NCI-H128 (cell line): ENCODE data around the gene ADRA2A.

Experiments
- DNase-seq: peaks from one replicate; lab custom pipeline; 2025; ENCODE audit not compliant: unreplicated experiment; lab: John Stamatoyannopoulos, UW

The ADRA2A gene

DNA sequence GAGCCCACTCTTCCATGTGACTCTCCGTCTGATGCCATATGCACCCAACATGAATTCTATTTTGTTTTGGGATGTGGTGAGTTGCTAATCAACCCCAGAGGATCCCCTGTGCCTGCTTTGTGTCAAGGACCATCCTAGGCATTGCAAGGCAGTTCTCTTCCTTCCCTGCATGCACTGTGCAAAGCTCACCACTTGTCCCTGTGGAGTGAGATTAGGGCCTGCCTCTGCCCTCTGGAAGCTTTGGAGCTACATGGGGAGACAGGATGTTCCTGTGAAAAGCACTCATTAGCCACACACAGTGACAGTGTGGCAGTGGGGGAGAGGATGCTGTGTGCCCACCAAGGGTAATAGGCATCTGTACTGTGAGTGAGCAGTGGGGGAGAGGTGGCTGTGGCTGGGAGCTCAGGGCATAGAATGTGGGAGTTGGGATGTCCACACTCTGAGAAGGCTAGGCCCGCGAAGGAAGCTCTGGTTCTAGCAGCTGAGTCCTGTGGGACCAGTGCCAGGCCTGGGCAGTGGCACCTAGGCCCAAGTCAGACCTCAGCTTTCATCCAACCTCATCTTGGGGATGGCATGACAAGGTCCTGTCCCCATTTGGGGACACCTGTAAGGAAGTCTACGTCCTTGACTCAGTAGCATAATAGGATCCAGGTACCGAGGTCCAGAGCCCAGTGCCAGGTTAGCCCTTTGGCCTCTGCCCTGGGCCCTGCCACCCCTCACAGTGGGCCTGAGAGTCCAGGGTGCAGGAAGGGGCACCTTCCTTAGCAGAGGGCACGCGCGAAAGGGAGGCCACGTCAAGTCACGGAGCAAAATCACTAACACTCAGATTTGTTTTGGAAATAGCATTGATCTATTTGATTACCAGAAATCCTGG lies 6.6 kb downstream of the ADRA2A start:
- DNase-seq, result no peak

DNA sequence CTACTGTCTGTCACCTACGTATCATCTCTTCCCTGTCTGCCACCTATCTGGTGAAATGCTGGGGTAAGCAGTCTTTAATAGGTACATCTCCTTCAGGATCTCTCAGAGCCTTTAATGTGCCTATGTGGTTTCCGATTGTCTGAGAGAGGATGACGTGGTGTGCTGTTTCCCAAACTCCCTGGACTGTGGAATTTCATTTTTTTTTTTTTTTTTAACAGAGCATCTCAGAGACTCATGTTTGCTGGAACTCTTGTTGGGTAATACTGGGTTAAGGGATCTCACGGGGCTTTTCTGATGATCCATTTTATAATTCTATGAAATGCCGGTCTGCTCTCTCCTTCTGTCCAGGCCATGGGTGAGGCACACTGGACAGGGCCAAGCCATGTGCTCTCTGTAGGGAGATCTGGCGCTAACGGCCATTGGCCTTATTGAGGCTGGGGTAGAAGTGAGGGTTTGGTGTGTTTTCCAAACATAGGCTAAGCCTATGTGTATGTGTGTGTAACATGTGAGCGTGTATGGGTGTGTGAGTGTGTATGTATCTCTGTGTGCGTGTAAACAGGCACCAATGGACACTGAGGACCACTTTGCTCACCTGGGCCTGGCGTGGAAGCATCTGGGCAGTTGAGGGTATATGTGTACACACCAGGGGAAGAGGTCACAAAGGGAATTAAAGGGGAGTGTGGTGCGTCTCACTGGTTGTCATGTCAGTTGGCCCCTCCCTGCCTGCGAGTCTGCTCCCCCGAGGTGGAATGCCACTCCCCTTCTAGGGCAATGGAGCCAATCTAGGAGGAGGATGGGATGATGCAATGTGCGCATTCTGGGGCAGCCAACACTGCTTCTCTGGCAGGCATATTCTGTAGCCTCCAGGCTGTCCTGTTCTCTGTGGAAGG lies 7.8 kb downstream of the ADRA2A start:
- no peak for DNase-seq

DNA sequence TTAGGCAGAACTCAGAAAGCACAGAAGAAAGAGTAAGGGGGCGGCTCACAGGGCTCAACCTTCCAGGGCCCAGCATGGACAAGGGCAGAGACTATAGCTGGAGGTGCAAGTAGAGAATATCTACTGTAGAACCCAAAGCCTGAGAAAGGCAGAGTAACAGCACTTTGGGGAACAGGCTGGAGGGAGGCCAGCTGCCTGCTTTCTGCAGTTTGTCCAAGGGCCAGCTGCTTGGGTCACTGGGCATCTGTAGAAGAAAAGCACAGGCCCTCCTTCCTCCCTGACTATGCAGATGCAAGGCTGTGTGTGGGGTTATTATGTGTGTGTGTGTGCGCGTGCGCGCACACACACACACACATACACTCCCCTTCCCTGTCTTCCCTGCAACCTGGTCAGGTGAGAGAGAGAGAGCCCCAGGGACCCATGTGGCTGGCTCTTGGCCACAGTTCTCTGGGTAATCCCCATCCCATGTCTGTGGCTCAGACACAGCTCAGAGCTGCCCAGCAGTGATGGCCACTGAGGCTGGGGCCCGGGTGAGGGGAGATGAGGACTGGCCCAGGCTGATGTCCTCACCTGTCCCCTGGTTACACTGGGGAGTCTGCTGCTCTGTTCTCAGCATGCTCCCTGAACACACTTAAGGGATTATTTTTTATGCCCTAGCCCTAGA lies 9.0 kb downstream of the ADRA2A start:
- DNase-seq, result no peak

DNA sequence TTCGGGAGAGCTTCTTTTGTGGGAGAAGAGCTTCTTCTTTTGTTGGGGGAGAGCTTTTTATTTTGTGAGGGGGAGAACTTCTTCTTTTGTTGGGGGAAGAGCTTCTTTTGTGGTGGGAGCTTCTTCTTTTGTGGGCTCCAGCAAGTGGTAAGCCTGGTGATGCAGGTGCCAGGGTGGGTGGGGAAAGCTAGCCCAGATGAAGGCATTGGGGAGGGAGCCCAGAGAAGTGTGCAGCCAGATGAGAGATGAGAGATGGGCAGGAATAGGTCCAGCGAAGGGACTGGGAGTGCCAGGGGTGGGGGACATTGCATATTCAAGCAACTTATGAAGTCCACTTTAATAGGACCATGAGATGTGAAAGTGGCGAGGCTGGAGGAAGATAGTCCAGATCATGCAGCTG lies 9.7 kb downstream of the ADRA2A start:
- DNase-seq, result no peak

DNA sequence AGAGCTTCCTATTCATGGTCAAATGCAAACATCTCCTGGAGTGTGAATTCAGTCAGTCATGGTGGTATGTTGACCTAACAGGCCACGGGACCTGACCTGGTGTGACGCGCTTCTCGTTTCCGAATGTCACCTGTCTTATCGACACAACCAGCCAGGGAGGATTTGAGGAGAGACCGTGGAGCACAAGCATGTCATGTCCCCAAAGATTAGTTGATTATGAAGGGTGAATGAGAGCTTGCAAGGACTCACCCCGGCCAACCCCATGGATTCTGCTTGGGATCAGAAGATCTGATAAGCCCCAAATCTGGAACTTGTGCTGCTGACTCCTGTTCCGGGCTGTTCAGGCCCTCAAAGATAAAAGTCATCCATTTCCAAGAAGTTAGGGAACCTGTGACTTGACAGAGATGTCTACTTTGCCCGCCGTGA lies 10.5 kb downstream of the ADRA2A start:
- no peak for DNase-seq

DNA sequence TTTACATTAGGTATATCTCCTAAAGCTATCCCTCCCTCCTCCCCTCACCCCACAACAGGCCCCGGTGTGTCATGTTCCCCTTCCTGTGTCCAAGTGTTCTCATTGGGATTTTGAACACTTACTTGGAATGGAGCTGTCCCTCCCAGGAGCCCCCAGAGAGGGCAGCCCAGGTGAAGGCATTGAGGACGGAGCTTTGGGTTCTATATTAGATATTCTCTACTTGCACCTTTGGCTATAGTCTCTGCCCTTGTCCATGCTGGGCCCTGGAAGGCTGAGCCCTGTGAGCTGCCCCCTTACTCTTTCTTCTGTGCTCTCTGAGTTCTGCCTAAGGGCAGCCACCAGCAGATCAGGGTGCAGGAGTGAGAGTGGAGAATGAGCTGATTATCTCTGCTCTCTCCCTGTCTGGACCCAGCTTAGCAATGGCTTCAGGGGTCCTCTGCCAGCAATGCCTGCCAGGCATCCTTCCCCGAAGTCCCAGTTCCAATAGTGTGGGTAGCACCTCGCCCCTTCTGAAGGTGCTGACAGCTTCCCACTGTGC lies 11.2 kb downstream of the ADRA2A start:
- no peak for DNase-seq

DNA sequence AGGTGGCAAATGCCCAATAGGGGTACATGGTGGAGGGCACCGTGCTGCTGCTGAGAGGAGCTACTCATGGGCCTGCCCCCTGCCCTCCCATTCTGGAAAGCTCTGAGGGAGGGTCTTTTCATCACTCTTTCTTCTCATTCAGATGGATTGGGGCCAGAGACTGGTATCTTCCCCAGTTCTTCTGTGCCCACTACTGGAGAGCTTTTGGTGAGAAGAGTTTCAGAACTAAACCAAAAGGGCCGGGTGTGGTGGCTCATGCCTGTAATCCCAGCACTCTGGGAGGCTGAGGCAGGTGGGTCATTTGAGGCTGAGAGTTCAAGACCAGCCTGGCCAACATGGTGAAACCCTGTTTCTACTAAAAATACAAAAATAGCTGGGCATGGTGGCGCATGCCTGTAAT lies 12.5 kb downstream of the ADRA2A start:
- no peak for DNase-seq

DNA sequence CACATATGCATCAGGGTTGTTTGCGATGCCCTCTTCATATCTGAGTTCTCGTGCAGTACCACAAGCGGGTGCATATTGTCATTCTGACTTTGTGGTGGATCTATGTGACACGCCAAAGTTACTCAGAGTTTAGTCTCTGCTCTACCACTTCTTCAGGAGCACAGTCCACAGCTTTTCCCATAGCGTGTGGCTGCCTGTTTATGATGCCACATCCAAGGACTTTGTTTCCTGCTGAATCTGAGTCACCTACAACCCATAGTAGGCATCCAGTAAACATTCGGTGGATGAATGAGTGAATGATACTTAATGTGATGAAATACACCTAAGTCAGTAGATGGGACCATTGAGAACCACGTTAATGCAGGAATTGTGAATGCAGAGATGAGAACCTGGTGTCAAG lies 15.0 kb downstream of the ADRA2A start:
- no peak for DNase-seq

DNA sequence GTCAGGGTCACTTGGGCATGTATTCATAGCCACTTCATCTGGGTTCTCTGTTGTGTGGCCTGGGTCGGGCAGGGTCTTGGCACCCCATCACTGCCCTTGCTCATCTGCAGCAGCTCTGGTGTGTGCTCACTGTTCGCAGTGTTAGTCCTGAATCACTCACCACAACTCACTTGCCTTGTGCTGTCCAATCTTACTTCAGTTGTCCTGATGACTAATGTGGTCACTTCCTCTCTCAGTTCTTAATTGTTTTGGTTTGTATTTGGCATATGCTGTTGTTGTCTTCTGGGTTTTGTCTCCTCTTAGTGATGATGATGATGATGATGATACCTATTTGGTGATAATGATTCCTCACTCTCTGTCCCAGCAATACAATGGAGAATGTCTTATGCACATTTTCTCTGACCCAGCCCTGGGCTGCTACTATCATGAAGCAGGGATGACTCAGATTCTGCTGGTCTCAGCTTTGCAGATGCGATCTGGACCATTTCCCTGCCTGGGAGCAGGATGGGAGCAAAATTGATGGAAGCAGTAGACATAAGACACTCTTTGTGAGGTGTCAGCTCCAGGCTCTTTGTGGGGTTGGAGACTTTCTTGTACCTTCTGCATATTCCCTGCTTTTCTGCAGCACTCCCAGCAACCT lies 17.0 kb downstream of the ADRA2A start:
- DNase-seq, result no peak

DNA sequence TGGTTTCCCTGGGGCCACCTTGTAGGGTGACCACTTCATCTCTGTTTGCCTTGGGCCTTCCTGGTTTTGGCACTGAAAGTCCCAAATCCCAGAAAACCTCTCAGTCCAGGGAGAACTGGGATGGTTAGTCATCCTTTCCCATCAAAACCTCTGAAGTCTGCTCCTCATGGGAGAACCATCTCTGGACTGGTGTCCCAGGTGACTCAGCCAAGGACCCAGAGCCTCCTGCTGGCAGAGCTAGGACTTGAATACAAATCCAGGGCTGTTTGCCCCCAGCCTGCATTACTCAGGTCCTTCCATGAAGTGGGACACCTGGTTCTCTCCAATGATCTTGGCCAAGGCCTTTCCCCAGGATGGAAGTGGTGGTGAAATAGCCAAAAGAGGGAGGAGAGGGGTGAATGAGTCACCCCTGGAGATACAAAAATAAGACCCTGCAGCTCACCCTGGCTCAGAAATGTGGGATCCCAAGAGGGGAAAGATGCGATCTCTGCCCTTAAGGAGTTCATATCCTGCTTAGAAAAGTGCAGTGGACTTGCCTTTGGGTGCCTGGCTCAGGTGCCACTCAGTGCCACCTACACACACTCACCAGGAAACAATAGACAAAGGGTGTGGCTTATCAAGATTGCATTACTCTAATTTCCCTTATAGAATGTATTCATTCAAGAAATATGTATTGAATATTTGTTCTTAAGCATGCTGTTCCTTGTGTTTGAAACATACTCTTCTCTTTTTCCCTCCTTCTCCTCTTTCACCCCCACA lies 22.0 kb downstream of the ADRA2A start:
- DNase-seq, result no peak

DNA sequence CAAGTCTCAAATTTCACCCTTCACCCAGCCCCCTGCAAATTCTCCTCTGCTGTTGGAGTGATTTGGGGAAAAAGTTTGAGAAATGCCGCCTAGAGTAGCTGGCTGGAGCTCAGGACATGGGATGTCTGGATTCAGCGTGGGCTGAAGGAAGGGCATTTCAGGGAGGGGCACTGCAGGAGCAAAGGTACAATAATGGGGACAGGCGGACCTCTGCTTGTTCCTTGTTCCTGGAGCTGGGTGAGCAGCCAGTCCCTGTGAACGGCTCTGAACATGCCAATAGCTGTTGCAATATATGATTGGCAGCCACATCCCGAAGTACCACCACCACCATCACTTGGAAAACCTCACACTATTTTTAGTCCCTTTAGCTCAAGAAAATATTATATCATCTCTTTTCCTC lies 23.4 kb downstream of the ADRA2A start:
- DNase-seq, result no peak

DNA sequence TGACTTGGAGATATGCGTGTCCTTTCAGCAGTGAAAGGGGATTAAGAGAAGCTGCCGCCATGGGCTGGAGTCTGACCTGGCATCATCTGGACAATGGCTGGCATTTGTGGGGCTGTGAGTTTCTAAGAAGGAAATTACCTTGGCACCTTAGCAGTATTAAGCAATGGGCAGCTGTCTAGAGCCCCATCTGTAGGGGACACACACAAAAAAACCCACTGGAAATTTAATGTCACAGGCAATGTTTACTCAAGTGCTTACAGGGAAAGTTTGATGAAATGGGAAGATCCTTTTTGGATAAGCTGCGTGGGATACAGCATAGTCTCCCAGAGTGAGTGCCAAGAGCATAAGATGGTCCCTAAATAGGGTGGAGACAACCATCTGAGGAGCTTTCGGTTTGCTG lies 25.0 kb downstream of the ADRA2A start:
- DNase-seq, result no peak

DNA sequence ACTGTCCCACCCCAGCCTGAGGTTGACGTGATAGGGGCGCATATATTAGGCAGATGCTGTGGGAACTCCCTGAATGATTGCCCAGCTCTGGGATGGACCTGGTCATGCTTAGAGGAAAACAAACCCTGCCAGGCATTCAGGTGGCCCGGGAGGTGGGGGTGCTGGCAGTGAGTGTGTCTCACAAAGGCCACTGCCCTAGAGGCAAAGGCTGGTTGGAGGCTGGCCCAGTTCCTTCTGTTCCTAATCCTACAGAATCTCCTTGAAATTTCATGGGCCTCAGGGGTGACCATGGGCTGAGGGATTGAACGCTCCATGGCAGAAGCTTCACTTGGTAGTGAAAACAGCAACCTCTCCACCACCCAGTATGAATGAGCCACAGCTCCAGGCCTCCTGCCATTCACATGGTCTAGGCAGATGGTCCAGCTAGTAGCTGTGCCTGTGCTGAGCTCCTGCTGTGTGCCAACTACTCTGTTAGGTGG lies 25.6 kb downstream of the ADRA2A start:
- DNase-seq, result no peak

DNA sequence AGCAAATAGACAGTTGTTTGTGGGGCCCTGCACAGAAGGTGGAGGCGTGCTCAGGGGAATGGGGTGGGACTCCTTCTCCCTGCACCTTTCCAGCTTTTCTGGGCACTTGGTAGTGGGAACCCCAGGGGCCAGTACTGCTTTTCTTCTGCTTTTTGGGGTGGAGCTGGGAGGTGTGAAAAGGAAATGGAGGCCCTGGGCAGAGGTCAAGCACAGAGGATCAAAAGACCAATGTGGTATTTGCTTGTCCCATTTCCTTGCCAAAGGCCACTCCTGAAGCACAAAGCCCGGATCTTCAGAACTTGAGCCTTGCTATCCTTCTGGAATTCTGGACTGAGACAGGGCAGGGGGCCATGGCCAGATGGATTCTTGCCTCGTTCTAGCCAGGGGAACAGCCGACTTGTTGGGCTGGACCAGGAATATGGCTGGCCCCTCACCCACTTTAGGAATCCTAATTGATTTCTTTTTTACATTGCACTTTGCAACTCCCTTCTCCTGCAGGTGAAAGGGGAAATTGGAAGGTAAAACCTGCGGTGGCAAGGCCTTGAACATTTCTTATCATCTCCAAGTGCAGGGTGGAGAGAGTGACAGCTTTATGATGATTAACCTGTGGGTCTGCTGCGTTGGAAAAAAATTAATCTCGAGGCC lies 26.5 kb downstream of the ADRA2A start:
- no peak for DNase-seq

DNA sequence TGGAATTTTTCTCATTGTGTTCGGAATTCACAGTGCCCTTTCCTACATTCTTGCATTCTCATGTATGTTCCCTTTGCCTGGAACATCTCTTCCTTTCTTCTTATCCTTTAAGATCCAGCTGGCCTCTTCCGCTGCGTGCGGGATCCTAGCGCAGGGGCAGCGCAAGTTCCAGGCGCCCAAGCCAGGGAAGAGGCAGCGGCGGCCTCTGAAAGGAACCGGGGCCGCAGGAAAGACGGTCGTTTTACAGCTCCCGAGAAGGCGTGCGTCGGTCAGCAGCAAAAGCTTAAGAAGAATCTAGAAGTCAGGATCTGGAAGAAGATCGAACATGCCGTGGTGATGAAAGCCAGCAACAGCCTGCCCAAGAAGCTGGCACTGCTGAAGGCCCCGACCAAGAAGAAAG lies 28.0 kb downstream of the ADRA2A start:
- DNase-seq, result no peak

DNA sequence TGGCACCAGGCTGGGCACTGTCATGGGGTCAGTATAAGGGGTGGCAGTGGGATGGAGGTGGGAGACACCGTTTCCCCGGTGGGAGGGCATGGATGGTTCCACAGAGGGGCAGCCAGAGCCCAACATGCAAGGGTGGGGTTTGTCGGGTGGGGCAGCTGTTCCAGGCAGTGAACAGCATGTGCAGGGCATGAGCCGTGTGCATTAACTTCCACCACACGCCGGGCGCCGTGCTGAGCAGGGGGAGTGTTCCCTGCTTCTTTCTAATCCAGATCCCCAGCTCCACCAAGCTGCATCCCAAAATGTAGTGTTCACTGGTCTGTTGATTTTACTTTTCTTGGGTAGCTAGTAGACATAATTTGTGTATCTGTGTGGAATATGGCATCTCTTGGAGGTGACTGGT lies 29.3 kb downstream of the ADRA2A start:
- no peak for DNase-seq

DNA sequence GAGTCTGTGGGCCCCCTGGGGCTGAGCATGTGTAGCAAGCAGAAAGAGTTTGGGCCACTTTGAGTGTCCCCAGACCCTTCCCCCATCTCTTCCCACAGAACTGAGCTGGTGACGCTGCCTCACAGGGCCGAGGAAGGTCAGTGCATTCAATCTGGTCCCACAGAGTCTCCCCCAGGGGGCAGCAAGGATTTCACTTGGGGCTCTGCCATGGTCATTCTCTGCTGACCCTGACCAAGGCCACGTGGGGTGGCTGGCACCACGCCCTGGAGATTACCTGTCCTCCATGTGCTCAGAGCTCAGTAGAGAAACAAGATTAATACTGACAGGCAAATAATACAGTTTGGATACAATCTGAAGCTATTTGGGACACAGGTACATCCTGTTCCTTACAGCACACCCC lies 30.2 kb downstream of the ADRA2A start:
- no peak for DNase-seq

DNA sequence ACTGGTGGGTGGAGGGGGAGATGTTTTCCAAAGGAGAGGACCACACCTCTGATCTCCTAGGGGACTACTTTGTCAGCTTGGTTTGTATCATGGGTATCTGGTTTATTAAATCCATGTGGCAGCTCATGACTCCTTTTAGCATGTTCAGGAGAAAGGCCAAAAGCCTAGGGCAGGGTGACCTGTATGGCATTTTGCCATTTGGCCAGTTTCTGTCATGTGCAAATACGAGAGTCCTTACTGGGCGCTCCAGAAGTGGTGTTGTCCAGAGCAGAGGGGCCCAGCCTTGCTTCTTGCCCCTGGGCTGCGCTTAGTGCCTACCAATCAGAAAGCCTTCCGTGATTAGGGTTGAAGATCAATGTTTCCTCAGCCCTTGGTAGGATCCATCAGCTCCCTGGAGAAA lies 31.0 kb downstream of the ADRA2A start:
- DNase-seq, result no peak

DNA sequence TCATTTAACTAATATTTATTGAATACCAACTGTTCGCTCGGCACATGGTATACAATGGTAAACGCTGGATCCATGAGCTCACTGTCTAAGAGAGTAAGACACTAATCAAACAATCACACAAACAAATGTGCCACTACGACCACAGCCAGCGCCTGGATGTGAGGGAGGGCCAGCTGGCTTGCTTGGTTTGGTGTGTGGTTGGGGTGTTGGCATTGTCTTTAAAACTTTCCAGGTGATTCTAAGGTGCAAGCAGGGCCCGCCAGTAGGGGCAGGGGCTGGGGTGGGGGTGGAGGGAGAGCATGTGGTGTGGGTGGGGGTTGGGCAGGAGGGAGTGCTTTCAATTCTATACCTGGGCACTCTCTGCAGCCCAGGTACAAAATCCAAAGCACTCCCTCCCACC lies 31.6 kb downstream of the ADRA2A start:
- no peak for DNase-seq
